ENCODE results near the gene LIPC. TPM values are rescaled to one million over a fixed set of nuclear protein-coding genes. Genes with fewer than 3 reads are reported as not detected.

LIPC gene
- total RNA-seq, 1 donor from 2014 or later: 0.32 TPM

DNA sequence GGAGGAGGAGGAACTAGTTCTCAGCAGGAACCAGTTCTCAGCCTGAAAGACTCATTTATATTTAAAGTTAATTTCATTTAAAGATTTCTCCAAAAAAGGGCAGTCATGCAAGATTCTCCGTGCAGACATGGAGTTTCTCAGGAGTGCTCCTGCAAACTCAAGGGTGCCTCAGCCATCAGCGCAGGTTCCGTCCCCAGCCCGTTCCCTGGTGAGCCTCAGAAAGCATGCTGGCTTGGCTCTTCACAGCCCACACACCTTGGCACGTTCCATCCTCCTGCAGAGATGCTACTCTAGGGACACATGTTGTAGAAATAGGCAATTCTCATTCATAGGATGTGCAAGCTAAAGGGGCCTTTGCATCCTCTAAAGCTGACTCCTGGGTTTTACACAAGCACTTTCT, 123.0 kb downstream of the LIPC start:
- intact Hi-C loops (cut with micrococcal nuclease): no loop called here
- DNase-seq (no peak), ATAC-seq (no peak)

DNA sequence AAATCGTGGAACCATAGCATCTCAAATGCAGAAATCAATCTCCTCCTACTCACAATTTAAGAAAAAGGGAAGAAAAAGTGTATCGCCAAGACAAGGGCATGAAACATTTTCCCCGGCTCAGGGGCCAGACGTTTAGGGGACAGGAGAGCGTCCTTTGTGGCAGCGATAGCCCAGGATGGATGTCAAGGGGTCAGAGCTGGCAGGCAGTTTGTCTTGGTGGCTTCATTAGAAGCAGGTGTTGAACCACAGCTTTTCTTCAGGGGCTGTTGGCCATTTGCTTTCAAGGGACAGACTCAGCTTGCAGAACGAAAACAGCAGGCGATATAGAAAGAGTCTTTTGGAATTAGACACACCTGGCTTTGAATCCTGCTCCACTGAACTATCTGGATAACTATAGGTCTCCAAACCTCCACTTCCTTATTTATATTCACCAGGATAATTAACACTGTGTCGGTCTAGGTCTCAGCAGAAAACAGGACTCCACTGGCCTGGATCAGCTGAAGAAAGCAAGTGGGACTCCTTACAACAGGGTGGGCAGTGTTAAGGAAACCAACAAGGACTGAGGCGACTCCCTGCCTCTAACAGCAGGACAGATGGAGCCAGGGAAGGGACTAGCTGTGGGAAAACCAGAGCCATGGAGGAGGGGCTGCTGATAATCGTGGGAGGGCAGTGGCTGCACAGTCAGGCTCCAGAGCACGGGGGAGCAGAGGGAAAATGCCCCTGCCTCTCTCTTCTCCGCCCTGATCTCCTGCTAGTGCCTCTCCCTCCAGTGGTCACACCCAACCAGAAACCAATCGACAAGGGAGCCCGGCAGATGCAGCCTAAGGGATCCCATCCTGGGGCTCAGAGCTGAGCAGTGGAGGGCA, 123.6 kb downstream of the LIPC start:
- DNase-seq (no peak), ATAC-seq (no peak)
- intact Hi-C loops (cut with micrococcal nuclease): no loop called here

DNA sequence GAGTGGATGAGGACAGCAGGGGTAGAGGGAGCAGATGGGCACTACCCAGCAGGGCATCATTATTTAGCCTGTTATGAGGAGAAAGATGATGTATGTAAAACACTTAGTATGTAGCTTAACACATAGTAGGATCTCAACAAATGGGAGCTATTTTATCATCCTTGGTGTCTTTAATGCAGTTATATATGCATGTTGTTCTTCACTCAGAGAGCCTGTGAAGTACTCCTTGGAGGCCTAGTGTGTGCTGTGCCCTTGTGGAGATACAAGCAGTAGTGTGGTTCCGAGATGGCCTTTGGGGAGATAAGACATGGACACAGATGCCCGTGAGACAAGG, 124.2 kb downstream of the LIPC start:
- no peak for ATAC-seq
- DNase-seq: no peak
- intact Hi-C loops (cut with micrococcal nuclease): no loop called here

DNA sequence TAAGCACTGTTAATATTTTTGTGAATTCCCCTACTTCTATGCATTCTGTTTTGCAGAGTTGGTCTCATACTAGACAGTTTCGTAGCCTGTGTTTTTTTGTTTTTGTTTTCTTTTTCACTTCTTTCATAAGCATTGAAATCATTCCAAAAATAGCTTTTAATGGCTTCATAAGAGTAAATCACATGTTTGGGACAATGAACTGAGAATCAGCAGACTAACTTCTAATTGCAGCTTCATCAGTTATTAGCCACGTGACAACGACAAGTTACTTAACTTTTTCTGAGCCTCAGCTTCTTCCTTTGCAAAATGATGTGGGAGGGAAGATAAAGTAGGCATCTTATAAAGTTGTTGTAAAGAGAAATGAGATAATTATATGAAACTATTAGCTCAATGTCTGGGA, 124.8 kb downstream of the LIPC start:
- intact Hi-C loops (cut with micrococcal nuclease): no loop called here

DNA sequence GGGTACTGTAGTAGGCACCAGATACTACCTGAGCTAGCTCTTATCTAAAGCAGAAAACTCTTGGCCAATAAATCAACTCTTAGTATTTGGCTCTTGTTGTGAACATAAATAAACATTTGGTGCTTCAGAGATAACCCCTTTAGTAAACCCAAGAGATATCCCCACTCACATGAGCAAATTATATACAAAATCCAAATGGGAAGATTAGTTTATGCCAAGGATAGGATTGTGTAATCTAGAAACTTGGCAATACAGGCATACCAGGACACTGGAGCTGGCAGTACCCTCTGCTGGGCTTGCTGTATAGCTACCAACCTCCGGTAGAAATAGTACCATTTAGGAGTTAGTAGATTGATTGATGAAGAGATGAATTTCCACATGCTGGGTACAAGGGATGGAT, 127.0 kb downstream of the LIPC start:
- DNase-seq (no peak), ATAC-seq (no peak)
- intact Hi-C loops (cut with micrococcal nuclease): no loop called here

More for the DNA sequence above, 124.8 kb downstream of the LIPC start:
- DNase-seq (no peak), ATAC-seq (no peak)

DNA sequence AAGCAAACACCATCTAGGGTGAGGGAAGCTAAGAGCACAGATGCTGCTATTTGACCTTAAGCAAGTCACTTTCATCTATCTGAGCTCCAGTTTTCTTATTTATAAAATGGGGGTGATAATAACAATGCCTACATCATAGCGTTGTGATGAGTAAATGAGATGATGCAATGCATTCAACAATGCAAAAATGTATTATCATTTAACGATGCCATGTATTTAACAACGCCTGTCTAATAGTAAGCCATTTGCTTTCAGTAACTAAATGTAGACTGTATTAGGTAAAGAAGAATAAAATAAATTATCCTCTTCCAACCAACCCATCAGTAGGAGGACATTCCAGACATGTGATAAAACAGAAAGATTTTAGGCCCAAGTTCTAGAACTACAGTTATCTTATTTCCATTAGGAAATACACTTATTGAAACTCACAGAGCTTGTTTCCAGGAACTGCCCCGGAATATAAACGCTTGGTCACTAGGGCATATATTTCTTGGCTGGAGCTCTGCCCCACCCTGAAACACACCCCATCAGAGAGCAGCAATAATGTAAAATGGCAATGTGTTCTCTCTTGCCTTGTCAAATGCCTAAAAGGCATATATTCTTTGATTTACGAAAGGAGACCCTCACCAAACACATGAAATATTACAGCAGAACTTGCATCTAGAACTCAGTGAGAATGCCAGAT, 128.3 kb downstream of the LIPC start:
- ATAC-seq: no peak
- no peak for DNase-seq
- intact Hi-C loops (cut with micrococcal nuclease): no loop called here

DNA sequence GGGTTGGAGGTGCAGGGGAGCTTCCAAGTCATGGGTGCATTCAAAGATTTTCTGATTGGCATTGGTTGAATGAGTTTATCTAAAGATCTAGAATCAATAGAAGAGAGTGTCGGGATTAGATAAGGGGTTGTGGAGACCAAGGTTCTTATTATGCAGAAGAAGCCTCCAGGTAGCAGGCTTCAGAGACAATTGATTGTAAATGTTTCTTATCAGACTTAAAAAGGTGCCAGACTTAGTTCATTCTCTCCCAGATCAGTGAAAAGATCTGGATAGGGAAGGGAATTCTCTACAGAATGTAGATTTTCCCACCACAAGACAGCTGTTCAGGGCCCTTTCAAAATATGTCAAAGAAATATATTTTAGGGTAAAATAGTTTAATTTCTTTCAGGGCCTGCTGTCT, 129.5 kb downstream of the LIPC start:
- intact Hi-C loops (cut with micrococcal nuclease): no loop called here
- DNase-seq: no peak
- ATAC-seq: no peak

DNA sequence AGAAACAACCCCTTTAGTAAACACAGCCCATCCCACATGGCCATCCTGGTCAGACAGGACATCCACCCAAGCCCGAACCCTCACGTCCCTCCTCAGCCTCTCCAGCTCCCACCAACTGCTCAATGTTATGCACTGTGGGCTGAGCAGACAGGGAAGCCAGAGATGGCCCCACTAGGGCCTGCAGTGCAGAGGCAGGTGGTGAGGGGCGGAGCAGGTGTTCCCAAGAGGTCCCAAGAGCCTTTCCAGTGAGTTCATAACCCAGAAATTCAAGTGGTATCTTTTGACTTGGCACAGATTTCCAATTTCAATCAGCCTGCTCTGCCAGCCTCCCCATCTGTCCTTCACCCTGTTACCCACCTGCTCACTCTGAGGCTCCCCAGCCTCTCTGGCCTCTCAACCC, 130.3 kb downstream of the LIPC start:
- intact Hi-C loops (cut with micrococcal nuclease): no loop called here
- ATAC-seq (no peak), DNase-seq (no peak)

DNA sequence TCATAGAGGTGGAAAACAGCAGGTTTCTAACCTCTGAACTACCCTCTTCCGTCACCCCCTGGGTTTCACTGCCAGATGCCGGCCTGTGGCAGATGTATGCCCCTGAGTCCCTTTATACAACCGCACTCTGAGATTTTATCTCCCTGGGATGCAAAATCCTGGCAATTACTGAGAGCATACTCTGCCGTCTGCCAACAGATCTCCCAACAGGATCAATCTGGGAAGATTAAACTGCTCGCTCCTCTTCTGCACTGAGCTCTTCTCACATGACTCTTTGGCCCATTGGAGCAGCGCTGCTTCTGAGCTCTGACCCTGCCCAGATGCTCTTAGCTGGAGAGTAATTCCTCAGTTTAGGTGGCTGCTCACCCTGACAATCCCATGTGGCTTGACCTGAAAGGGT, 133.2 kb downstream of the LIPC start:
- no peak for ATAC-seq

DNA sequence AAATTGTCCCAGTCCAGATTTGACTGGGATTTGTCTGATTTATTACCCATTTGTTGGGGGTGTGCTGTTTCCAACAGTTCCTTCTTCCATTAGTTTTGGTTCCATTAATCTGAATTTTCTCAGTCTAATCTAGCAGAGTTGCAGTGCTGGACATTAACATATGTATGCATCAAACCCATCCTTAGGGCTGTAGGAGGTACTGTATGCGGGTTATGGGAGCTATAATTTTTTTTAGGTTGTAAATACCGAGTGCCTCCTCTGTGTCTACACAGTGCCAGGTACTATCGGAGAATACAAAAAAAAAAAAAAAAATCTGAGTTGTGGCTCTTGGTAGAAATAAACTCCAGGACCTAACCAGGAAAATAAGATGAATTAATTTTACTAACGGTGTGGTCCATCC, 133.8 kb downstream of the LIPC start:
- intact Hi-C loops (cut with micrococcal nuclease): no loop called here
- no peak for ATAC-seq

More for the DNA sequence above, 133.2 kb downstream of the LIPC start:
- intact Hi-C loops (cut with micrococcal nuclease): no loop called here
- no peak for DNase-seq

DNA sequence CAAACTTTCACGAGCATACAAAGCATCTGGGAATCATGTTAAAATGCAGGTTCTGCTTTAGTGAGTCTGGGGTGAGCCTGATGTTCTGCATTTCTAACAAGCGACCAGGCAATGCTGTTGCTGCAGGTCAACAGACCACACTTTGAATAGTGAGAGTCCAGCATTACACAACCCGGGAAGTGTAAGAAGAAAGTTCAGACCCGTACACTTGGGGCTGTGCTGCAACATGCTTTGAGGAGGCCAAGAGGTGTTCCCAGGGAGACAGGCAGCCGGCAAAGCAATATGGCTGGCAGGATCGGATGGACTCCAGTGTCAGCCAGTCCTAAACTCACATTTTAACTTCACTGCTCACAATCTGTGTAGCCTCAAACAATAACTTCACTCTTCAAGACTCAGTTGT, 134.2 kb downstream of the LIPC start:
- intact Hi-C loops (cut with micrococcal nuclease): no loop called here
- DNase-seq (no peak), ATAC-seq (no peak)

More for the DNA sequence above, 133.8 kb downstream of the LIPC start:
- DNase-seq: no peak

DNA sequence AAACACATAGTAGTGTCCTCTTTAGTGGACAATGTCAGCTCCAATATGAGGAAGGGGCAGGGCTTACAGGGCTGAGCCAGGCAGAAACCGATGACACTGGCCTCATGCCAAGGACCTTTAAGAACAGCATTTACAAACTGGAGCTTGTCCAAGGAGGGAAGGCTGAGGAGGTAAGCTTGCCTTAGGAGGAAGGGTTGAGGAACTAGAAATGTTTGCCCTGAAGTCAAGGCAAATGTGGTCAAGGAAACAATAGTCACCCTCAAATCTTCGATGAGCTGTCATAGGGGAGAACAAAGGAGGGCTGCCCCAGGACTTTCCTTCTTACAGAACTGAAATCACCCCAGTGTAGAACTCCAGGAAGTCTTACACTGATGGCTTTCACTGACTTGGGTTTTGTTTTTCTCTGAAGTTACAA, 136.4 kb downstream of the LIPC start:
- DNase-seq (no peak), ATAC-seq (peak; percentile 55)

DNA sequence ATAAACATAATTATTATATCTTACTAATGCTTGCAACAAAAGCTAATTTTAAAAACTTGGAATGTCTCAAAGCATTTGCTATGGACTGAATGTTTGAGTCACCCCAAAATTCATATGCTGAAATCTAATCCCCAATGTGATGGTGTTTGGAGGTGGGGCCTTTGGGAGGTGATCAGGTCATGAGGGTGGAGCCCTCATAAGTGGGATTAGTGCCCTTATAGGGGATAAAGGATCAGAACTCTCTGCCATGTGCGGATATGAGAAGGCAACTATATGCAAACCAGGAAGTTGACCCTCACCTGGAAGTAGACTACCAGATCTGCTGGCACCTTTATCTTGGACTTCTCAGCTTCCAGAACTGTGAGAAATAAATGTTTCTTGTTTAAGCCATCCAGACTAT, 137.7 kb downstream of the LIPC start:
- intact Hi-C loops (cut with micrococcal nuclease): no loop called here
- ATAC-seq: no peak
- no peak for DNase-seq

More for the DNA sequence above, 136.4 kb downstream of the LIPC start:
- intact Hi-C loops (cut with micrococcal nuclease): no loop called here

DNA sequence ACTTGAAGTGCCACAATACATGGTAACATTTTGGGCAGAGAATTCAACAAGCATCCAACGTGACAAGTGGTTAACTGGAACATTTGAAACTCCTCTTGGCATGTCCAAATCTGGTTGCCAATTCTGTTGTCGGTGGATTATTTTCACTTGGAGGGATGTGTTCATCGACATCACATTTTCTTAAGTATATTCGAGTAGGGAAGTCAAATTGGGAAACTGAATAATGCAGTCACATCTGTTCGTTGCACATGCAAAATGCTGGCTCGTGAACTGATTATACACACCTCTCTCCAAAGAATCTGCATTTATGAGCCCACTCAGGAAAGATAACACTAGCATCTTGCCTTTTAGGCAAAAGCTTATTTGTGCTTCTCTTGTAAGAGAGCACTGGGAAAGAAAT, 139.7 kb downstream of the LIPC start:
- intact Hi-C loops (cut with micrococcal nuclease): no loop called here
- DNase-seq: no peak
- no peak for ATAC-seq

DNA sequence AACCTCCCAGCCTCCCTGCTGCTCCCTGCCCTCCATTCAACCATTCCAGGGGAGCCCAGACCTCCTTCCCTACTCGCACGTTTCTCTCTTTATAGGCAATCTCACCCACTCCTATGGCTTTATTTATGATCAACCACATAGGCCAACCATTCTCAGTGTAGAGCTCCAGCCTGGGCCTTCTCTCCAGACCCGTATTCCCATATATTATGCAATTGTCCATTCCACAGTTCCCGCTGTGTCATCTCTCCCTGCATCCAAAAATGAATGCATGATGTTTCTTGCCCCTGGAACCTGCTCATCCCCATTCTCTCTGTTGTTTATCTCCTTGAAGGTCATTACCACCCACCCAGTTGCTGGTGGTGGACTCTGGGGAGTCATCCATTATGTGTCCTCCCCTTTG, 140.7 kb downstream of the LIPC start:
- ATAC-seq (no peak), DNase-seq (no peak)

DNA sequence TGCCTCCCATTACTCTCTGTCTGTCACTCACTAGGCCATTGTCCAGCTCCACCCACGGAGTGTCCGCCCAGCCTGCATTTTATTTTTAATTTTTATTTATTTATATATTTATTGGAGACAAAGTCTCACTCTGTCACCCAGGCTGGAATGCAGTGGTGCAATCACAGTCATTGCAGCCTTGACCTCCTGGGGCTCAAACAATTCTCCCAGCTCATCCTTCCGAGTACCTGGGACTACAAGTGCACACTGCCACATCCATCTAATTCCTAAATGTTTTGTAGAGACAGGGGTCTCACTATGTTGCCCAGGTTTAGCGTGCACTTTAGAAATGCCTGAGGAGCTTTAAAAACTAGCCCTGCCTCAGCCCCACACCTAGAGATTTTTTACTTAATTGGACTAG, 141.5 kb downstream of the LIPC start:
- intact Hi-C loops (cut with micrococcal nuclease): no loop called here
- DNase-seq (no peak), ATAC-seq (no peak)

More for the DNA sequence above, 140.7 kb downstream of the LIPC start:
- intact Hi-C loops (cut with micrococcal nuclease): no loop called here

DNA sequence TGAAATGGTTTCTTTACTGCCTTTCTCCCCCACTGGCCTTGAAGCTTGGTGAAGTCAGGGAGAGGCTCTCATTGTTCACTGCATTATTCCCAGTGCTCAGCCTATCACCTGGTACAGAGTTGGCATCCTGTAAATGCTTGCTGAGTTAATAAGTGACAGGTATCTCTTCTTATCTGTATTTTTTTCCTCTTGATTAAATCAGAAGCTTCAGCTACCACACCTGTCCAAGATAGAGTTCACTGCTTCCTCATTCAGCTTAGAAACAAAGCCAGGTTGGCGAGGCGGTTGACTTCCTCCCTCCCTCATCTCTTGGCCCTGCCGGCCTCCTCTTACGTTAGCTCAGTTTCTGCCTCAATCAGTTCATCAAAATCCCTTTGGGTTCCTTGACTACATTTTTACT, 142.8 kb downstream of the LIPC start:
- ATAC-seq (no peak), DNase-seq (no peak)
- intact Hi-C loops (cut with micrococcal nuclease): no loop called here

DNA sequence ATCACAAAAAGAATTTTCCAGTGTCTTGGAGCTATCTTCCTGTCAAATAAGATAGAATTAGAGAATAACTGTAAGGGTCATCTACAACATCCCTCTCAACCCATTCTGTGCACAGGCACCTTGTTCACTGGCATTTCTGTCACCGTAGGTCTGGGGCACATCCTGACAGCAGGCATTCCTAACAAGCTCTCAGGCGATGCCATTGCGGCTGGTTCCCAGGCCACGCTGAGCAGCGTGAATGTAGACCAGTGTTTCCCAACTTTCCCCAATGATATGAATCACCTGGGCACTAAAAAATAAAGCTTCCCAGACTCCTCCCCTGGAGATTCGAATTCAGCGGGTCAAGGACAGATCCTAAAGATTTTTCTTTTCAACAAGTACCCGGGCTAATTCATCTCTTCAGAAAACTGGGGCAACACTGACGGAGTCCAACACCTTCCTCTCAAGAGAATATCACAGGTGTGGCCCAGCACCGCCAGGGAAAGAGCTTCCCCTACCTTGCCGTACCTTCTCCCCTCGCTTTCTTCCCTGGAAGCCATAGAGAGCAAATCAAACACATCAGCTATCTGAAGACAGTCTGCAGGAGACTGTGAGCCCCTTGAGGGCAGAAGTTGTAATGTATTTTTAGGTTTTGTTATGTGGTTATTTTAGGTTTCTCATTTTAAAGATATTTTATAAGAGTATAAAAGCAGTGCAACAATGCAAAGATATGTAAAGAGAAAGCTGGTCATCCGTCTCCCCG, 143.4 kb downstream of the LIPC start:
- intact Hi-C loops (cut with micrococcal nuclease): no loop called here
- ATAC-seq (no peak), DNase-seq (no peak)

DNA sequence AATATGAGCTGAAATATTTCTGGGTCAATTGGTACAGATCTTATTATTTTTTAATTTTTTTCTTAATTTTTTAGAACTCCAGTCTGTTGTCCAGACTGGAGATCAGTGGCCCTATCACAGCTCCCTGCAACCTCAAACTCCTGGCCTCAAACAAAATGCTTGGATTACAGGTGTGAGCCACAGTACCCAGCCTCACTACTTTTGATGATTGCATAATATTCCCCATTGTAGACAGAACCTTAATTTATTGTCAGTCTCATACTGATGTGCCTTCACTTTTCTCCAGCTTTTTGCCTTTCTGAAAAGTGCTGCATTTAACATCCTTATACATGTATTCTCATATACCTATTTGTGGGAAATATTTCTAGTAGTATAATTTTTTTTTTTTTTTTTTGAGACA, 144.9 kb downstream of the LIPC start:
- DNase-seq (no peak), ATAC-seq (no peak)
- intact Hi-C loops (cut with micrococcal nuclease): no loop called here

DNA sequence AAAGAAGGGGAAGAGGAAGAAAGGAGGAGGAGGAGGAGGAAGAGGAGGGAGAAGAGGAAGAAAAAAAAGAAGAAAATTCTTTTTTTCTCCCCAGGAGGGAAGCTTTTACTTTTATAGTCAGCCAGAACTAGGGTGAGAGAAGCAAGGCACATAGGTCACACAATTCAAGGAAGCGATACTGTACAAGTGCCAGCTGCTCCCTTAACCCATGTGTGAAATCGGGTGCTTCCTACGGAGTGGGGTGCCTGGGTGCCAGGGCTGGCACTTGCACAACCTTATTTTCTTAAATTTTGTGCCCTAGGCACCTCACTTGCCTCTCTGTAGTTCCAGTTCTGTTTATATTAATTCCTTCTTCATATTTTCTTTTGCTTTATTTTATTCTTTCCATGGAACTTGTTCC, 150.4 kb downstream of the LIPC start:
- intact Hi-C loops (cut with micrococcal nuclease): no loop called here
- no peak for DNase-seq
- ATAC-seq: no peak

Data from left ventricle myocardium superior (tissue), 1 donor.